ENCODE data around the gene LMCD1. TPM values are rescaled to one million over a fixed set of nuclear protein-coding genes. Genes with fewer than 3 reads are reported as not detected.

Gene LMCD1
- total and polyA plus RNA-seq, 2 experiments from 2014 or later: 21.8 to 35.3 TPM

DNA sequence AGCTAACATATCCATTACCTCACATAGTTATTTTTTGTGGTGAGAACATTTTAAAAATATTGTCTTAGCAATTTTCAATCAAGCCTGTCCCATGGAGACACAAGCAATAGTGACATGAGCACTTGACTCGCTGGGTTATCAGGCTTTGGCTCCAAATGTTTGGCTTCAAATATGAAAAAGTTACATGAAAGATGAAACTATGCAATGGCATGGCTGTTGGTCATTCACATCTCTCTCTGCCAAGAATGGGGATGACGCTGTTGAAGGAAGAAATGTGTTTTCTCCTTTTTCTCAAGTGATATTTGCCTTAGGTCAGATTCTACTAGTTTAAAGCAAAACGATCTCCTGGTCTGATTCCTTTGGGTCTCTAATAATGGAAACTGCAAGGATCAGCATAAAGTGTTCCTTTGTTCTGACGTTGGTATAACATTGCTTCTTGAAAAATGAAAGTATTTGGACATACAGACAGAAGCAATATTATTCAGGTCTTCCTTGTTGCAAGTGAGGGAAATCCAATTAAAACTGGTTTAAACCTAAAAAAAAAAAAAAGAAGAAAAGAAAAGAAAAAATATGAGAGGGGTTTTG lies 71.8 kb downstream of the LMCD1 start:
- Mint-ChIP-seq H3K4me1 (peaks cover 3% of the 10 kb centered on the region; the same call in 2 of the 3 replicates), H3K9me3 (no peaks in the 10 kb centered on the region), H3K27me3 (ENCODE audit: insufficient read depth, low read depth, poor library complexity) (peaks cover 6% of the 10 kb centered on the region), H3K4me3 (no peak overlapping the region), H3K27ac (no peak overlapping the region), H3K36me3 (ENCODE audit: low read depth) (peaks cover 2% of the 10 kb centered on the region; the same call in 1 of the 3 replicates)
- Histone ChIP-seq H3K4me1 (ENCODE audit: insufficient read depth) (peaks cover 6% of the 10 kb centered on the region; the same call in 1 of the 2 replicates), H3K4me2 (no peak overlapping the region), H3F3A (replicated peaks; ENCODE audit: low read depth) (no peaks in the 10 kb centered on the region), H3K27me3 (ENCODE audit: insufficient read depth) (no peaks in the 10 kb centered on the region), H3K9me2 (ENCODE audit: insufficient read depth) (no peaks in the 10 kb centered on the region), H3K79me2 (replicated peaks; ENCODE audit: insufficient read depth) (no peaks in the 10 kb centered on the region), H4K20me1 (replicated peaks; ENCODE audit: insufficient read depth) (no peaks in the 10 kb centered on the region), H3K4me3 (no peak overlapping the region), H3K36me3 (ENCODE audit: insufficient read depth) (no peaks in the 10 kb centered on the region; the same call in 1 of the 2 replicates), H2AFZ (no peak overlapping the region), H3K27ac (ENCODE audit: low read depth) (no peak overlapping the region)
- TF ChIP-seq, protein P1, sequence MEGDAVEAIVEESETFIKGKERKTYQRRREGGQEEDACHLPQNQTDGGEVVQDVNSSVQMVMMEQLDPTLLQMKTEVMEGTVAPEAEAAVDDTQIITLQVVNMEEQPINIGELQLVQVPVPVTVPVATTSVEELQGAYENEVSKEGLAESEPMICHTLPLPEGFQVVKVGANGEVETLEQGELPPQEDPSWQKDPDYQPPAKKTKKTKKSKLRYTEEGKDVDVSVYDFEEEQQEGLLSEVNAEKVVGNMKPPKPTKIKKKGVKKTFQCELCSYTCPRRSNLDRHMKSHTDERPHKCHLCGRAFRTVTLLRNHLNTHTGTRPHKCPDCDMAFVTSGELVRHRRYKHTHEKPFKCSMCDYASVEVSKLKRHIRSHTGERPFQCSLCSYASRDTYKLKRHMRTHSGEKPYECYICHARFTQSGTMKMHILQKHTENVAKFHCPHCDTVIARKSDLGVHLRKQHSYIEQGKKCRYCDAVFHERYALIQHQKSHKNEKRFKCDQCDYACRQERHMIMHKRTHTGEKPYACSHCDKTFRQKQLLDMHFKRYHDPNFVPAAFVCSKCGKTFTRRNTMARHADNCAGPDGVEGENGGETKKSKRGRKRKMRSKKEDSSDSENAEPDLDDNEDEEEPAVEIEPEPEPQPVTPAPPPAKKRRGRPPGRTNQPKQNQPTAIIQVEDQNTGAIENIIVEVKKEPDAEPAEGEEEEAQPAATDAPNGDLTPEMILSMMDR (conservative IDR thresholded peaks at IDR 0.05; ENCODE audit: low read depth in 2 of 2): no peak
- TF ChIP-seq EZH2 (IDR thresholded peaks at IDR 0.05; ENCODE audit: low read depth, unreplicated experiment) (no peak), NANOG (IDR thresholded peaks at IDR 0.05; ENCODE audit: borderline replicate concordance) (no peak), POLR2AphosphoS5 (IDR thresholded peaks at IDR 0.05; ENCODE audit: low read depth) (no peak), ZNF331 (CRISPR knock-in tag; IDR thresholded peaks at IDR 0.05; ENCODE audit: low read depth) (no peak), STAT1 (IDR thresholded peaks at IDR 0.05; ENCODE audit: unreplicated experiment) (no peak), EZH2phosphoT487 (IDR thresholded peaks at IDR 0.05; ENCODE audit: unreplicated experiment) (no peak), JUNB (IDR thresholded peaks at IDR 0.05; ENCODE audit: unreplicated experiment) (no peak), CREB1 (CRISPR knock-in tag; IDR thresholded peaks at IDR 0.05; ENCODE audit: low read depth) (no peak), ZNF114 (CRISPR knock-in tag; IDR thresholded peaks at IDR 0.05) (no peak)
- TF ChIP-seq, protein P2, sequence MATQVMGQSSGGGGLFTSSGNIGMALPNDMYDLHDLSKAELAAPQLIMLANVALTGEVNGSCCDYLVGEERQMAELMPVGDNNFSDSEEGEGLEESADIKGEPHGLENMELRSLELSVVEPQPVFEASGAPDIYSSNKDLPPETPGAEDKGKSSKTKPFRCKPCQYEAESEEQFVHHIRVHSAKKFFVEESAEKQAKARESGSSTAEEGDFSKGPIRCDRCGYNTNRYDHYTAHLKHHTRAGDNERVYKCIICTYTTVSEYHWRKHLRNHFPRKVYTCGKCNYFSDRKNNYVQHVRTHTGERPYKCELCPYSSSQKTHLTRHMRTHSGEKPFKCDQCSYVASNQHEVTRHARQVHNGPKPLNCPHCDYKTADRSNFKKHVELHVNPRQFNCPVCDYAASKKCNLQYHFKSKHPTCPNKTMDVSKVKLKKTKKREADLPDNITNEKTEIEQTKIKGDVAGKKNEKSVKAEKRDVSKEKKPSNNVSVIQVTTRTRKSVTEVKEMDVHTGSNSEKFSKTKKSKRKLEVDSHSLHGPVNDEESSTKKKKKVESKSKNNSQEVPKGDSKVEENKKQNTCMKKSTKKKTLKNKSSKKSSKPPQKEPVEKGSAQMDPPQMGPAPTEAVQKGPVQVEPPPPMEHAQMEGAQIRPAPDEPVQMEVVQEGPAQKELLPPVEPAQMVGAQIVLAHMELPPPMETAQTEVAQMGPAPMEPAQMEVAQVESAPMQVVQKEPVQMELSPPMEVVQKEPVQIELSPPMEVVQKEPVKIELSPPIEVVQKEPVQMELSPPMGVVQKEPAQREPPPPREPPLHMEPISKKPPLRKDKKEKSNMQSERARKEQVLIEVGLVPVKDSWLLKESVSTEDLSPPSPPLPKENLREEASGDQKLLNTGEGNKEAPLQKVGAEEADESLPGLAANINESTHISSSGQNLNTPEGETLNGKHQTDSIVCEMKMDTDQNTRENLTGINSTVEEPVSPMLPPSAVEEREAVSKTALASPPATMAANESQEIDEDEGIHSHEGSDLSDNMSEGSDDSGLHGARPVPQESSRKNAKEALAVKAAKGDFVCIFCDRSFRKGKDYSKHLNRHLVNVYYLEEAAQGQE (IDR thresholded peaks at IDR 0.05; ENCODE audit: unreplicated experiment): no peak
- TF ChIP-seq, protein P3, sequence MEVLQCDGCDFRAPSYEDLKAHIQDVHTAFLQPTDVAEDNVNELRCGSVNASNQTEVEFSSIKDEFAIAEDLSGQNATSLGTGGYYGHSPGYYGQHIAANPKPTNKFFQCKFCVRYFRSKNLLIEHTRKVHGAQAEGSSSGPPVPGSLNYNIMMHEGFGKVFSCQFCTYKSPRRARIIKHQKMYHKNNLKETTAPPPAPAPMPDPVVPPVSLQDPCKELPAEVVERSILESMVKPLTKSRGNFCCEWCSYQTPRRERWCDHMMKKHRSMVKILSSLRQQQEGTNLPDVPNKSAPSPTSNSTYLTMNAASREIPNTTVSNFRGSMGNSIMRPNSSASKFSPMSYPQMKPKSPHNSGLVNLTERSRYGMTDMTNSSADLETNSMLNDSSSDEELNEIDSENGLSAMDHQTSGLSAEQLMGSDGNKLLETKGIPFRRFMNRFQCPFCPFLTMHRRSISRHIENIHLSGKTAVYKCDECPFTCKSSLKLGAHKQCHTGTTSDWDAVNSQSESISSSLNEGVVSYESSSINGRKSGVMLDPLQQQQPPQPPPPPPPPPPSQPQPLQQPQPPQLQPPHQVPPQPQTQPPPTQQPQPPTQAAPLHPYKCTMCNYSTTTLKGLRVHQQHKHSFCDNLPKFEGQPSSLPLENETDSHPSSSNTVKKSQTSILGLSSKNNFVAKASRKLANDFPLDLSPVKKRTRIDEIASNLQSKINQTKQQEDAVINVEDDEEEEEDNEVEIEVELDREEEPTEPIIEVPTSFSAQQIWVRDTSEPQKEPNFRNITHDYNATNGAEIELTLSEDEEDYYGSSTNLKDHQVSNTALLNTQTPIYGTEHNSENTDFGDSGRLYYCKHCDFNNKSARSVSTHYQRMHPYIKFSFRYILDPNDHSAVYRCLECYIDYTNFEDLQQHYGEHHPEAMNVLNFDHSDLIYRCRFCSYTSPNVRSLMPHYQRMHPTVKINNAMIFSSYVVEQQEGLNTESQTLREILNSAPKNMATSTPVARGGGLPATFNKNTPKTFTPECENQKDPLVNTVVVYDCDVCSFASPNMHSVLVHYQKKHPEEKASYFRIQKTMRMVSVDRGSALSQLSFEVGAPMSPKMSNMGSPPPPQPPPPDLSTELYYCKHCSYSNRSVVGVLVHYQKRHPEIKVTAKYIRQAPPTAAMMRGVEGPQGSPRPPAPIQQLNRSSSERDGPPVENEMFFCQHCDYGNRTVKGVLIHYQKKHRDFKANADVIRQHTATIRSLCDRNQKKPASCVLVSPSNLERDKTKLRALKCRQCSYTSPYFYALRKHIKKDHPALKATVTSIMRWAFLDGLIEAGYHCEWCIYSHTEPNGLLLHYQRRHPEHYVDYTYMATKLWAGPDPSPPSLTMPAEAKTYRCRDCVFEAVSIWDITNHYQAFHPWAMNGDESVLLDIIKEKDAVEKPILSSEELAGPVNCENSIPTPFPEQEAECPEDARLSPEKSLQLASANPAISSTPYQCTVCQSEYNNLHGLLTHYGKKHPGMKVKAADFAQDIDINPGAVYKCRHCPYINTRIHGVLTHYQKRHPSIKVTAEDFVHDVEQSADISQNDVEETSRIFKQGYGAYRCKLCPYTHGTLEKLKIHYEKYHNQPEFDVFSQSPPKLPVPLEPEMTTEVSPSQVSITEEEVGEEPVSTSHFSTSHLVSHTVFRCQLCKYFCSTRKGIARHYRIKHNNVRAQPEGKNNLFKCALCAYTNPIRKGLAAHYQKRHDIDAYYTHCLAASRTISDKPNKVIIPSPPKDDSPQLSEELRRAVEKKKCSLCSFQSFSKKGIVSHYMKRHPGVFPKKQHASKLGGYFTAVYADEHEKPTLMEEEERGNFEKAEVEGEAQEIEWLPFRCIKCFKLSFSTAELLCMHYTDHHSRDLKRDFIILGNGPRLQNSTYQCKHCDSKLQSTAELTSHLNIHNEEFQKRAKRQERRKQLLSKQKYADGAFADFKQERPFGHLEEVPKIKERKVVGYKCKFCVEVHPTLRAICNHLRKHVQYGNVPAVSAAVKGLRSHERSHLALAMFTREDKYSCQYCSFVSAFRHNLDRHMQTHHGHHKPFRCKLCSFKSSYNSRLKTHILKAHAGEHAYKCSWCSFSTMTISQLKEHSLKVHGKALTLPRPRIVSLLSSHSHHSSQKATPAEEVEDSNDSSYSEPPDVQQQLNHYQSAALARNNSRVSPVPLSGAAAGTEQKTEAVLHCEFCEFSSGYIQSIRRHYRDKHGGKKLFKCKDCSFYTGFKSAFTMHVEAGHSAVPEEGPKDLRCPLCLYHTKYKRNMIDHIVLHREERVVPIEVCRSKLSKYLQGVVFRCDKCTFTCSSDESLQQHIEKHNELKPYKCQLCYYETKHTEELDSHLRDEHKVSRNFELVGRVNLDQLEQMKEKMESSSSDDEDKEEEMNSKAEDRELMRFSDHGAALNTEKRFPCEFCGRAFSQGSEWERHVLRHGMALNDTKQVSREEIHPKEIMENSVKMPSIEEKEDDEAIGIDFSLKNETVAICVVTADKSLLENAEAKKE (CRISPR knock-in tag; IDR thresholded peaks at IDR 0.05): no peak
- TF ChIP-seq, protein P4, sequence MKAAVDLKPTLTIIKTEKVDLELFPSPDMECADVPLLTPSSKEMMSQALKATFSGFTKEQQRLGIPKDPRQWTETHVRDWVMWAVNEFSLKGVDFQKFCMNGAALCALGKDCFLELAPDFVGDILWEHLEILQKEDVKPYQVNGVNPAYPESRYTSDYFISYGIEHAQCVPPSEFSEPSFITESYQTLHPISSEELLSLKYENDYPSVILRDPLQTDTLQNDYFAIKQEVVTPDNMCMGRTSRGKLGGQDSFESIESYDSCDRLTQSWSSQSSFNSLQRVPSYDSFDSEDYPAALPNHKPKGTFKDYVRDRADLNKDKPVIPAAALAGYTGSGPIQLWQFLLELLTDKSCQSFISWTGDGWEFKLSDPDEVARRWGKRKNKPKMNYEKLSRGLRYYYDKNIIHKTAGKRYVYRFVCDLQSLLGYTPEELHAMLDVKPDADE (IDR thresholded peaks at IDR 0.05): no peak
- ATAC-seq: no peak
- no peak for DNase-seq (ENCODE audit: low spot score)

Measured in GM23338 (cell line).